ENCODE results near the gene LKAAEAR1.

- TF ChIP-seq CTCF (IDR thresholded peaks at IDR 0.05): no peak
- TF ChIP-seq POLR2A (IDR thresholded peaks at IDR 0.05): no peak
- TF ChIP-seq POLR2AphosphoS5 (IDR thresholded peaks at IDR 0.05): no peak
Observed at GRCh38 chr20:64116016-64116415, 31.8 kb upstream of the LKAAEAR1 start.

Data from breast epithelium (tissue), 3 donors.